Measurements from ENCODE around the gene LYSET. TPM values are rescaled to one million over a fixed set of nuclear protein-coding genes. Genes with fewer than 3 reads are reported as not detected.
"Not testable (repeated sequence)": the region's sequence is repeated elsewhere in the genome, so short reads cannot be mapped to it uniquely, and the experiment has no call there.

The LYSET gene
- total RNA-seq, 1 experiment from 2014 or later, result 25.6 TPM

DNA sequence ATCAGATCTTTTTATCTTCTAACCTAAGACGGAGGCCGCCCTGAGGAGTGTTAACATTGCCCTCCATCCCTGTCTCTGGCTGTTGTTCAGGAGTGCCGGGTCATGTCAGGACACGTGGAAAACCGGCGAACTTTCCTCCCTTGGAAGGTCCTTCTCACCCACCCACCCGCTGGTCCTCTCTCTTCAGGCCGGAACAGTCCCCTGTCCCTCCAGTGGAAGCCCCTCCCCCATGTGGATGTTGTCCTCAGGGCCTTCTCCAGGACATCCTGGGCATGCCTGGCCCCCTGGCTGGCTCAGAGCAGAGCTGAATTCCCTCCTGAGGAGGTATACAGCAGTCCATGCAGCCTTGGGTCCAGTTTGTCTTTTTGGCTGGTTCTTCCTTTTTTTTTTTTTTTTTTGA is 49.1 kb upstream of the LYSET start (continued):
- TF ChIP-seq ZSCAN18 (CRISPR knock-in tag; IDR thresholded peaks at IDR 0.05) (no peak), ZNF671 (CRISPR knock-in tag; IDR thresholded peaks at IDR 0.05) (no peak), GRHL2 (CRISPR knock-in tag; IDR thresholded peaks at IDR 0.05; ENCODE audit: insufficient replicate concordance, severe bottlenecking) (no peak), MXD4 (CRISPR knock-in tag; IDR thresholded peaks at IDR 0.05; ENCODE audit: borderline replicate concordance) (no peak), GTF2I (CRISPR knock-in tag; conservative IDR thresholded peaks at IDR 0.05) (no peak), ZNF121 (CRISPR knock-in tag; IDR thresholded peaks at IDR 0.05) (no peak), TEAD1 (CRISPR knock-in tag; IDR thresholded peaks at IDR 0.05) (no peak), ESRRA (CRISPR knock-in tag; IDR thresholded peaks at IDR 0.05; ENCODE audit: borderline replicate concordance) (no peak)

GRCh38 chr14:93136508-93136907 is 48.6 kb upstream of the LYSET start:
- H3K9me3 Mint-ChIP-seq; POLR2A ChIA-PET; H3K27me3 Mint-ChIP-seq (ENCODE audit: low read depth); H3K4me3 Mint-ChIP-seq; H3K27ac Mint-ChIP-seq; H3K36me3 Mint-ChIP-seq; ATAC-seq; DNase-seq (ENCODE audit: low spot score); H3K4me1 Mint-ChIP-seq: not testable (repeated sequence)
- CTCF ChIA-PET, result interaction anchor here (5.8 kb wide), 1 partner anchor 21 kb away, joined by 131 read pairs; the partner anchor contains the start of gene ITPK1

- Mint-ChIP-seq H3K36me3 (no peaks in the 10 kb centered on the region), H3K9me3 (no peaks in the 10 kb centered on the region), H3K27me3 (ENCODE audit: low read depth) (no peaks in the 10 kb centered on the region; the same call in 1 of the 2 replicates), H3K27ac (no peak overlapping the region), H3K4me3 (no peak overlapping the region), H3K4me1 (peaks cover 7% of the 10 kb centered on the region; the same call in 1 of the 2 replicates)
- CTCF ChIA-PET, result interaction anchor here (0.6 to 4.1 kb wide), 9 partner anchors 18 to 1081 kb away, joined by 3 to 99 read pairs (median 6); partner anchors contain the start of gene ITPK1
- POLR2A ChIA-PET, result no interaction called here
- peak; percentile 35 for DNase-seq (ENCODE audit: low spot score)
- peak; percentile 64 for ATAC-seq
- no peak for TF ChIP-seq PREB (CRISPR knock-in tag; IDR thresholded peaks at IDR 0.05; ENCODE audit: borderline replicate concordance)
- no peak for TF ChIP-seq MAX (CRISPR knock-in tag; IDR thresholded peaks at IDR 0.05)
- TF ChIP-seq FOXP1 (CRISPR knock-in tag; IDR thresholded peaks at IDR 0.05; ENCODE audit: borderline replicate concordance), result no peak
- TF ChIP-seq ZNF138 (CRISPR knock-in tag; conservative IDR thresholded peaks at IDR 0.05), result no peak
- TF ChIP-seq, protein P1, sequence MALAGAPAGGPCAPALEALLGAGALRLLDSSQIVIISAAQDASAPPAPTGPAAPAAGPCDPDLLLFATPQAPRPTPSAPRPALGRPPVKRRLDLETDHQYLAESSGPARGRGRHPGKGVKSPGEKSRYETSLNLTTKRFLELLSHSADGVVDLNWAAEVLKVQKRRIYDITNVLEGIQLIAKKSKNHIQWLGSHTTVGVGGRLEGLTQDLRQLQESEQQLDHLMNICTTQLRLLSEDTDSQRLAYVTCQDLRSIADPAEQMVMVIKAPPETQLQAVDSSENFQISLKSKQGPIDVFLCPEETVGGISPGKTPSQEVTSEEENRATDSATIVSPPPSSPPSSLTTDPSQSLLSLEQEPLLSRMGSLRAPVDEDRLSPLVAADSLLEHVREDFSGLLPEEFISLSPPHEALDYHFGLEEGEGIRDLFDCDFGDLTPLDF (CRISPR knock-in tag; IDR thresholded peaks at IDR 0.05), result no peak
- TF ChIP-seq, protein P2, sequence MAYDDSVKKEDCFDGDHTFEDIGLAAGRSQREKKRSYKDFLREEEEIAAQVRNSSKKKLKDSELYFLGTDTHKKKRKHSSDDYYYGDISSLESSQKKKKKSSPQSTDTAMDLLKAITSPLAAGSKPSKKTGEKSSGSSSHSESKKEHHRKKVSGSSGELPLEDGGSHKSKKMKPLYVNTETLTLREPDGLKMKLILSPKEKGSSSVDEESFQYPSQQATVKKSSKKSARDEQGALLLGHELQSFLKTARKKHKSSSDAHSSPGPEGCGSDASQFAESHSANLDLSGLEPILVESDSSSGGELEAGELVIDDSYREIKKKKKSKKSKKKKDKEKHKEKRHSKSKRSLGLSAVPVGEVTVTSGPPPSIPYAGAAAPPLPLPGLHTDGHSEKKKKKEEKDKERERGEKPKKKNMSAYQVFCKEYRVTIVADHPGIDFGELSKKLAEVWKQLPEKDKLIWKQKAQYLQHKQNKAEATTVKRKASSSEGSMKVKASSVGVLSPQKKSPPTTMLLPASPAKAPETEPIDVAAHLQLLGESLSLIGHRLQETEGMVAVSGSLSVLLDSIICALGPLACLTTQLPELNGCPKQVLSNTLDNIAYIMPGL (CRISPR knock-in tag; IDR thresholded peaks at IDR 0.05), result no peak
- TF ChIP-seq MXD4 (CRISPR knock-in tag; IDR thresholded peaks at IDR 0.05; ENCODE audit: borderline replicate concordance), result no peak
- TF ChIP-seq HMGA2 (CRISPR knock-in tag; IDR thresholded peaks at IDR 0.05), result no peak
- TF ChIP-seq ATF1 (CRISPR knock-in tag; IDR thresholded peaks at IDR 0.05), result no peak
- TF ChIP-seq, protein P3, sequence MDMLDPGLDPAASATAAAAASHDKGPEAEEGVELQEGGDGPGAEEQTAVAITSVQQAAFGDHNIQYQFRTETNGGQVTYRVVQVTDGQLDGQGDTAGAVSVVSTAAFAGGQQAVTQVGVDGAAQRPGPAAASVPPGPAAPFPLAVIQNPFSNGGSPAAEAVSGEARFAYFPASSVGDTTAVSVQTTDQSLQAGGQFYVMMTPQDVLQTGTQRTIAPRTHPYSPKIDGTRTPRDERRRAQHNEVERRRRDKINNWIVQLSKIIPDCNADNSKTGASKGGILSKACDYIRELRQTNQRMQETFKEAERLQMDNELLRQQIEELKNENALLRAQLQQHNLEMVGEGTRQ (CRISPR knock-in tag; IDR thresholded peaks at IDR 0.05), result no peak
- no peak for TF ChIP-seq ZNF671 (CRISPR knock-in tag; IDR thresholded peaks at IDR 0.05)
- no peak for TF ChIP-seq AR (CRISPR knock-in tag; IDR thresholded peaks at IDR 0.05)
- TF ChIP-seq MYBL2 (CRISPR knock-in tag; IDR thresholded peaks at IDR 0.05), result no peak
- TF ChIP-seq SMAD3 (CRISPR knock-in tag; IDR thresholded peaks at IDR 0.05; ENCODE audit: borderline replicate concordance), result no peak
- TF ChIP-seq TCF7 (CRISPR knock-in tag; IDR thresholded peaks at IDR 0.05; ENCODE audit: low read depth), result no peak
- no peak for TF ChIP-seq ZNF416 (CRISPR knock-in tag; IDR thresholded peaks at IDR 0.05)
These were observed 47.3 kb upstream of the LYSET start for GRCh38 chr14:93137864-93138263.

All from WTC11 (cell line).